ENCODE results near the gene HMCN2.

- TF ChIP-seq CTCF (IDR thresholded peaks at IDR 0.05) (no peak), POLR2A (IDR thresholded peaks at IDR 0.05) (no peak)
These were observed 200.0 kb downstream of the HMCN2 start for GRCh38 chr9:130465383-130466096.
